IMR-90 (cell line): ENCODE measurements around the gene WDR89. TPM values are rescaled to one million over a fixed set of nuclear protein-coding genes. Genes with fewer than 3 reads are reported as not detected.
"Not testable (repeated sequence)": the region's sequence is repeated elsewhere in the genome, so short reads cannot be mapped to it uniquely, and the experiment has no call there.

Experiments used
- ATAC-seq: fragments of 200-7000 bp; cut with Tn5 transposase; 2 replicates; pipeline ENCODE4 v1.9.1; 2020; ENCODE audit warnings: low read depth, mild to moderate bottlenecking, moderate library complexity
- BruUV-seq: library from RNA; stranded (reverse); fragments of 400-500 nt; replicated peaks from 2 replicates; lab custom pipeline; 2021; lab: Mats Ljungman, UMichigan
- CTCF ChIA-PET: fragments of 300-600 bp; formaldehyde crosslinking; extraction: SDS; loops from one replicate; lab custom pipeline; 2021; ENCODE audit warnings: antibody characterized with exemption; lab: Yijun Ruan, JAX
- POLR2A ChIA-PET: fragments of 300-600 bp; sonication (Branson Sonifier 250); formaldehyde crosslinking; loops from one replicate; lab custom pipeline; 2022; ENCODE audit warnings: antibody characterized with exemption; ENCODE audit not compliant: unreplicated experiment; lab: Charles Lee
- DNase-seq: peaks from one replicate; pipeline ENCODE4 v3.0.0; 2013
- H2AFZ ChIP-seq: replicated peaks from 2 replicates; pipeline ENCODE3; 2013; ENCODE audit warnings: low read length, mild to moderate bottlenecking; ENCODE audit not compliant: poor library complexity
- H2AK5ac ChIP-seq: 2 replicates; pipeline ENCODE4 v1.6.1; 2013; ENCODE audit warnings: low read depth, low read length, inconsistent platforms
- H2AK9ac ChIP-seq: replicated peaks from 2 replicates; pipeline ENCODE3; 2013; ENCODE audit warnings: mild to moderate bottlenecking, low read depth, low read length, moderate library complexity; ENCODE audit not compliant: poor library complexity
- H2BK120ac ChIP-seq: 2 replicates; pipeline ENCODE4 v1.6.1; 2013; ENCODE audit warnings: low read depth, low read length, inconsistent platforms
- H2BK15ac ChIP-seq: 3 replicates; pipeline ENCODE4 v1.6.1; 2013; ENCODE audit warnings: low read depth, low read length, inconsistent platforms
- H2BK20ac ChIP-seq: 2 replicates; pipeline ENCODE4 v1.6.1; 2013; ENCODE audit warnings: low read depth, mild to moderate bottlenecking, inconsistent platforms, low read length, moderate library complexity
- H2BK5ac ChIP-seq: 2 replicates; pipeline ENCODE4 v1.6.1; 2013; ENCODE audit warnings: mild to moderate bottlenecking, low read depth, low read length, inconsistent platforms; ENCODE audit not compliant: poor library complexity, severe bottlenecking
- H3K14ac ChIP-seq: replicated peaks from 2 replicates; pipeline ENCODE4 v1.6.1; 2013; ENCODE audit warnings: low read depth, low read length, inconsistent platforms
- H3K18ac ChIP-seq: 2 replicates; pipeline ENCODE4 v1.6.1; 2013; ENCODE audit warnings: low read depth, low read length, control low read depth
- H3K23ac ChIP-seq: 2 replicates; pipeline ENCODE4 v1.6.1; 2013; ENCODE audit warnings: low read depth, low read length, inconsistent platforms
- H3K27ac ChIP-seq: 2 replicates; pipeline ENCODE4 v1.5.1; 2013; ENCODE audit warnings: mild to moderate bottlenecking, control low read depth, low read length; ENCODE audit not compliant: insufficient read depth
- H3K27me3 ChIP-seq: 2 replicates; pipeline ENCODE4 v1.6.1; 2013; ENCODE audit warnings: low read length; ENCODE audit not compliant: control insufficient read depth, insufficient read depth
- H3K36me3 ChIP-seq: 2 replicates; pipeline ENCODE4 v1.6.1; 2013; ENCODE audit warnings: low read length, mixed read lengths; ENCODE audit not compliant: control insufficient read depth, insufficient read depth
- H3K4ac ChIP-seq: 2 replicates; pipeline ENCODE4 v1.6.1; 2013; ENCODE audit warnings: low read depth, low read length, inconsistent platforms
- H3K4me1 ChIP-seq: 2 replicates; pipeline ENCODE4 v1.6.1; 2013; ENCODE audit warnings: low read length, mixed read lengths; ENCODE audit not compliant: control insufficient read depth, insufficient read depth
- H3K4me2 ChIP-seq: 2 replicates; pipeline ENCODE4 v1.6.1; 2013; ENCODE audit warnings: low read depth, mild to moderate bottlenecking, control low read depth, low read length, moderate library complexity
- H3K4me3 ChIP-seq: 2 replicates; pipeline ENCODE4 v1.5.1; 2013; ENCODE audit warnings: low read depth, mild to moderate bottlenecking, control low read depth, low read length, moderate library complexity; ENCODE audit not compliant: insufficient read depth
- H3K56ac ChIP-seq: 2 replicates; pipeline ENCODE4 v1.6.1; 2013; ENCODE audit warnings: low read length, inconsistent platforms; ENCODE audit not compliant: insufficient read depth; ENCODE audit errors: extremely low read depth
- H3K79me1 ChIP-seq, 2 experiments: 2 replicates each; pipeline ENCODE4 v1.6.1; 2013; ENCODE audit warnings: low read length in 2 of 2, inconsistent platforms in 1 of 2, low read depth in 1 of 2
- H3K9ac ChIP-seq: 2 replicates; pipeline ENCODE4 v1.6.1; 2013; ENCODE audit warnings: low read depth, low read length, control low read depth
- H3K9me1 ChIP-seq: 2 replicates; pipeline ENCODE4 v1.6.1; 2013; ENCODE audit warnings: low read length, inconsistent platforms; ENCODE audit not compliant: insufficient read depth
- H3K9me3 ChIP-seq: 2 replicates; pipeline ENCODE4 v1.6.1; 2013; ENCODE audit warnings: low read length; ENCODE audit not compliant: control insufficient read depth, insufficient read depth
- H4K20me1 ChIP-seq: 2 replicates; pipeline ENCODE4 v1.6.1; 2013; ENCODE audit warnings: low read length, inconsistent platforms; ENCODE audit not compliant: insufficient read depth
- H4K5ac ChIP-seq: 2 replicates; pipeline ENCODE4 v1.6.1; 2013; ENCODE audit warnings: mild to moderate bottlenecking, low read depth, low read length, control low read depth
- H4K8ac ChIP-seq, 2 experiments: 2 replicates each; pipeline ENCODE4 v1.6.1; 2013; ENCODE audit warnings: low read depth in 2 of 2, low read length in 2 of 2, control low read depth in 1 of 2, inconsistent platforms in 1 of 2
- H4K91ac ChIP-seq: 2 replicates; pipeline ENCODE4 v1.6.1; 2013; ENCODE audit warnings: low read depth, low read length, inconsistent platforms; ENCODE audit not compliant: insufficient read depth
- NFE2L2 ChIP-seq: fragments of 150-350 bp; IDR thresholded peaks from 2 replicates; pipeline ENCODE4 v1.6.1; 2016; ENCODE audit warnings: low read depth, mild to moderate bottlenecking, low read length
- WGBS, 2 experiments: methylation state at CpG; one replicate each; pipeline versions ENCODE4 v1.1.5 to v1.1.7; 2013; ENCODE audit warnings: missing lambda C conversion rate in 2 of 2; ENCODE audit not compliant: insufficient read length in 1 of 2; ENCODE audit errors: extremely low coverage in 2 of 2; 5-methylcytosine and 5-hydroxymethylcytosine counted together
- dilution Hi-C: fragments of 300-500 bp; cut with HindIII; formaldehyde crosslinking; loops from one replicate; pipeline ENCODE4 v1.14.3; 2018; ENCODE audit warnings: low sequenced_read_pairs; ENCODE audit not compliant: unreplicated experiment
- in situ Hi-C: fragments of 300-500 bp; cut with MboI; formaldehyde crosslinking; loops from 3 replicates; pipeline ENCODE4 v1.14.3; 2019; ENCODE audit warnings: low sequenced_read_pairs, inconsistent platforms, mixed read lengths
- intact Hi-C: fragments of 100-400 bp; cut with micrococcal nuclease; formaldehyde crosslinking; loops from 2 replicates; pipeline ENCODE4 v1.10.0; 2022
- polyA plus RNA-seq, 3 experiments: library from polyadenylated mRNA; depleted of rRNA; stranded (reverse); fragments of >200 nt; gene quantifications; 2 replicates each; pipeline ENCODE4 v1.2.3, GENCODE V29; 2012; ENCODE audit warnings: low replicate concordance in 1 of 3
- total RNA-seq: library from RNA; depleted of rRNA; stranded (reverse); fragments of >200 nt; gene quantifications from 2 replicates; pipeline ENCODE4 v1.2.3, GENCODE V29; 2012

The WDR89 gene
- total and polyA plus RNA-seq, 2 of the 4 experiments (the other 2 are of a cell fraction): 4.3 to 10.2 TPM

- H3K9me1 ChIP-seq, BruUV-seq, H3K27ac ChIP-seq, H3K4ac ChIP-seq, POLR2A ChIA-PET, H4K8ac ChIP-seq, H3K9me3 ChIP-seq, H3K9ac ChIP-seq, H3K23ac ChIP-seq, dilution Hi-C loops, DNase-seq, ATAC-seq, H3K56ac ChIP-seq, H3K4me2 ChIP-seq, H3K14ac ChIP-seq, H3K36me3 ChIP-seq, H2AK5ac ChIP-seq, H4K91ac ChIP-seq, H3K27me3 ChIP-seq, H2BK120ac ChIP-seq, H3K4me3 ChIP-seq, H2BK20ac ChIP-seq, H2AFZ ChIP-seq, H4K20me1 ChIP-seq, in situ Hi-C loops, H2AK9ac ChIP-seq, CTCF ChIA-PET, H2BK5ac ChIP-seq, H3K4me1 ChIP-seq, H2BK15ac ChIP-seq, H3K18ac ChIP-seq, H4K5ac ChIP-seq: not testable (repeated sequence)
- TF ChIP-seq NFE2L2: peak; percentile 80
- intact Hi-C loops: loop anchor here (1.0 kb wide), 1 partner anchor 92 kb away; no protein-coding TSS in a partner anchor
- H3K79me1 ChIP-seq: peaks cover 23 to 41% of the 10 kb centered on the region in 2 experiments
- WGBS, 2 experiments: no CpG with 5 or more reads among the region's 4 CpGs
These were observed 5.5 kb downstream of the WDR89 start for GRCh38 chr14:63636094-63636635.
